Bronchial epithelial cell (primary cell): Measurements from ENCODE around the gene CLPTM1L. TPM values are rescaled to one million over a fixed set of nuclear protein-coding genes. Genes with fewer than 3 reads are reported as not detected.

Source experiments
- DNase-seq: peaks from one replicate; pipeline ENCODE4 v3.0.0-alpha.2; 2010; ENCODE audit warnings: low read depth
- FAIRE-seq: peaks from 2 replicates; lab custom pipeline; 2011; peaks lifted over from hg19 to GRCh38; lab: Jason Lieb, UNC
- H3K27me3 ChIP-seq: 2 replicates; pipeline ENCODE4 v1.5.1; 2011; ENCODE audit warnings: low read length; ENCODE audit not compliant: control insufficient read depth, insufficient read depth
- H3K36me3 ChIP-seq: 2 replicates; pipeline ENCODE4 v1.5.1; 2011; ENCODE audit warnings: low read length; ENCODE audit not compliant: control insufficient read depth, insufficient read depth
- H3K4me3 ChIP-seq: 2 replicates; pipeline ENCODE4 v1.5.1; 2011; ENCODE audit warnings: mild to moderate bottlenecking, low read depth, low read length, control low read depth
- total RNA-seq: library from RNA; depleted of rRNA; stranded (reverse); fragments of >200 nt; gene quantifications from 2 replicates; pipeline ENCODE4 v1.2.1, GENCODE V29; 2014
- TF ChIP-seq, protein P1 (sequence below): IDR thresholded peaks from 2 replicates; pipeline ENCODE4 v1.5.1; 2011; ENCODE audit warnings: mild to moderate bottlenecking, moderate library complexity, low read length, control low read depth, inconsistent platforms; ENCODE audit not compliant: insufficient read depth, severe bottlenecking

Gene CLPTM1L
- total RNA-seq, 1 donor from 2014 or later: 314 TPM

DNA sequence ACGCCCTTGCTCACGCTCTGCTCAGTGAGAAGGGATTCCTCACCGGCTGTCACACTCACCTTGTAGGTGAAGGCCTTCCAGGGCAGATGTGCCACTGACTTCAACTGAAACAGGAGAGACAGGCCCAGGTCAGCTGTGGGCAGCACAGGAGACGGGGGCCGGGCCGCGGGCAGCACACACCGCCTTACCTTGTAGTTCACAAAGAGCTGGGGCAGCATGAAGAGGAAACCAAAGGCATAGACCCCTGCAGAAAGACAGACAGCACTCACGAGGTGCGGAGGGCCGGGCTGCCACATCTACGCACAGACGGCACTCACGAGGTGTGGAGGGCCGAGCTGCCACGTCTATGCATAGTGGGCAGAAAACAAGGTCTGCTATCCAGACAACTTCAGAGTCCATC lies 23.3 kb downstream of the CLPTM1L start:
- H3K27me3 ChIP-seq: no peaks in the 10 kb centered on the region

DNA sequence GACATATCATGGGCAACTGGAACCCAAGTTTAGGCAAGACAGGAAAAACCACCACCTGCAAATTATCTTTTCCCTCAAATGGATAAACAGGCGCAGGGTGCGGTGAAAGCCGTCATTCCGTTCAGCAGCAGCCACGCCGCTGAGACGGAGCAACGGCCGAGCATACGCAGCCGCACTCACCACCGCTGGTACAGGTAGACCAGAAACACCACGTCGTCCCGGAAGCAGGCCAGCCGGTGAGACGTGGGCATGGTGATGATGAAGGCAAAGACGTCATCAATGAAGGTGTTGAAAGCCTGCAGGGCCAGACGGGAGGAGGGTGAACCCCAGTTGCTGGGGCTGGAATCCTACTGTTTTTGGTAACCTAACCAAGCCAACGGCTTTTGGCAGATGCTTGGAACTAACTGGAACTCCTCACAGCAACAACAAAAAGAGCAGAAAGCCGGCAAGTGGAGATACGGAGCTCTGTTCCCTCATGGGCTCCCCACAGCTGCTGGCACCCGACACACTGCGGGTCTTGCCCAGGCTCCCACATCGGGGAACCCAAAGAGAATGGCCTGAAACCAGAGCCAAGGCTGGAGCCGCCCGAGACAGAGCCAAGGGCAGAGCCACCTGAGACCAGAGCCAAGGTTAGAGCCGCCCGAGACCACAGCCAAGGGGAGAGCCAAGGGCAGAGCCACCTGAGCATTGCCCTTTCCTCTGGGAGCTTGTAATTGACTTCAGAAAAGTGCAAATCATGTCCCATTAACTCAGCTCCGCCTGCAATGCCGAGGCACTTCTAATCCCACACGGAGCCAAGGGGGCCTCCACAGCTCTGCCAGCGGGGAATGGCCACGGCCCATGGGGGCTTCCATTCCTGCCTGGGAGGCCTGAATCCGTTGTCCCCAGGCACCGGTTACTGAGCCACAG lies 24.2 kb downstream of the CLPTM1L start:
- H3K36me3 ChIP-seq: peaks cover 35% of the 10 kb centered on the region
- TF ChIP-seq, protein P1, sequence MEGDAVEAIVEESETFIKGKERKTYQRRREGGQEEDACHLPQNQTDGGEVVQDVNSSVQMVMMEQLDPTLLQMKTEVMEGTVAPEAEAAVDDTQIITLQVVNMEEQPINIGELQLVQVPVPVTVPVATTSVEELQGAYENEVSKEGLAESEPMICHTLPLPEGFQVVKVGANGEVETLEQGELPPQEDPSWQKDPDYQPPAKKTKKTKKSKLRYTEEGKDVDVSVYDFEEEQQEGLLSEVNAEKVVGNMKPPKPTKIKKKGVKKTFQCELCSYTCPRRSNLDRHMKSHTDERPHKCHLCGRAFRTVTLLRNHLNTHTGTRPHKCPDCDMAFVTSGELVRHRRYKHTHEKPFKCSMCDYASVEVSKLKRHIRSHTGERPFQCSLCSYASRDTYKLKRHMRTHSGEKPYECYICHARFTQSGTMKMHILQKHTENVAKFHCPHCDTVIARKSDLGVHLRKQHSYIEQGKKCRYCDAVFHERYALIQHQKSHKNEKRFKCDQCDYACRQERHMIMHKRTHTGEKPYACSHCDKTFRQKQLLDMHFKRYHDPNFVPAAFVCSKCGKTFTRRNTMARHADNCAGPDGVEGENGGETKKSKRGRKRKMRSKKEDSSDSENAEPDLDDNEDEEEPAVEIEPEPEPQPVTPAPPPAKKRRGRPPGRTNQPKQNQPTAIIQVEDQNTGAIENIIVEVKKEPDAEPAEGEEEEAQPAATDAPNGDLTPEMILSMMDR: no peak
- no peaks in the 10 kb centered on the region for H3K27me3 ChIP-seq
- DNase-seq (no peak), FAIRE-seq (no peak)
- no peak overlapping the region for H3K4me3 ChIP-seq

More for the DNA sequence above, 23.3 kb downstream of the CLPTM1L start:
- Histone ChIP-seq H3K4me3 (no peak overlapping the region), H3K36me3 (peaks cover 38% of the 10 kb centered on the region)
- FAIRE-seq (no peak), DNase-seq (no peak)
- TF ChIP-seq, protein P1: no peak

DNA sequence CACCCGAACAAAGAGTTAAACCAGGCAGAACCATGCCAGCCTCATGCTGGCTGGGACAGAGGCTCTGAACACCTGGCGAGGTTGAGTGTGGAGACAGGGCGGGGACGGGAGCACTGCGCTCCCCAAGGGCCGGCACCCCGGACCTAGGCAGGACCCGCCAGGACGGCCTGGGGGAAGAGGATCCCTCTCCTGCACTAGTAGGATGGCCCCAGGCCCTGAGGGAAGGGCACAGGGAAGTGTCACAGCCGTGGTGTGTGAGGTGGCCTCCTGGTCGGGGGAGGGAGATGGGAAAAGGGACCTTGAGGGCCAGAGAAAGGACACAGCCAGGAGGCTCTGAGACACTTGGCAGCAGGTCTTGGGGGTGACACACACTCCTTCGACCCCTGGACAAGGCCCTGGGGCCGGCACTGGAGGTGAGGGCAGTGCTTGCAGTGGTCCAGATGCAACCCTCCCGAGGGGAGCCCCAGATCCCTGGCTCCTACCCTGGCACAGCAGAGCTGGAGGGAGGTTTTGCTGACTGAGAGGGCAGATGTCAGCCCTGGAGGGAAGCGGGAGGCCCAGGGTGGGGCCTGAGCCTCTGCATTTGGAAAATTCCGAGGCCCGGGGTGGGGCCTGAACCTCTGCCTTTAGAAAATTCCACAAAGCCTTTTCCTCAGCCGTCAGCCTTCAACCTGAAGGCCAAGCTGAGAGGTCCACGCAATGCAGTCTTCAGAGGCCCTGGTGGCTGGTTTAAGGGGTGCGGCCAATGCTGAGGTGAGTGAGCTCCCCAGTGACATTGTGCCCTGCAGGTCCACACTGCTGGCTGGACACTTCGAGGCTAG lies 25.3 kb downstream of the CLPTM1L start:
- peaks cover under 1% of the 10 kb centered on the region for H3K27me3 ChIP-seq
- DNase-seq: no peak

DNA sequence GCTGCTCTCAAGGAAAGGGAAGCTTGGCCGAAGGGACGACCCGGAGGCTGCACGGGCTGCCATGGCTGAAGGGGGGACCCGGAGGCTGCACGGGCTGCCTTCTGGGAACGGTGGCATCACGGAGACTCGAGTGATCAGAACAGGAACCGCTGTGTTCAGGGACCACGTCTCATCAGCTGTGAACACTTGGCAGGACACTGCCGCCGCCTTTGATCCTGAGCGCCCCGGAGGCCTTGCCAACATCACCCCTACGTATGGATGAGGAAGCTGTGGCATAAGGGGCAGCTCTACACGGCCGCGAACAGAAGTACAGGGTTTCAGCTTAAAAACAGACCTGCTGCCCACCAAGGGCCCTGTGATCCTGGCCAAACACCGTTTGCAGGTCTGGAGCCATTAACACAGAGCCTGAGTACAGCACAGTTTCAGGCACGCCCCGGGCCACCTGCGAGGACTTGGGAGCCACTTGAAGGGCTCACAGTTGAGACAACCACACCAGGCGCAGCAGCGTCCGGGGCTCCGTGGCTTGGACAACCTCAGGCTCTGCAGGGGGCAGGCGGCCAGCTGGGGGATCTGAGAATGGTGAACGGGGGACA lies 26.1 kb downstream of the CLPTM1L start:
- TF ChIP-seq, protein P1: no peak
- H3K4me3 ChIP-seq: no peak overlapping the region
- no peak for DNase-seq
- peaks cover 21% of the 10 kb centered on the region for H3K36me3 ChIP-seq
- no peak for FAIRE-seq
- H3K27me3 ChIP-seq: peaks cover 2% of the 10 kb centered on the region

More for the DNA sequence above, 25.3 kb downstream of the CLPTM1L start:
- FAIRE-seq: no peak
- no peak overlapping the region for H3K4me3 ChIP-seq
- TF ChIP-seq, protein P1: peak; percentile 2
- H3K36me3 ChIP-seq: peaks cover 26% of the 10 kb centered on the region

DNA sequence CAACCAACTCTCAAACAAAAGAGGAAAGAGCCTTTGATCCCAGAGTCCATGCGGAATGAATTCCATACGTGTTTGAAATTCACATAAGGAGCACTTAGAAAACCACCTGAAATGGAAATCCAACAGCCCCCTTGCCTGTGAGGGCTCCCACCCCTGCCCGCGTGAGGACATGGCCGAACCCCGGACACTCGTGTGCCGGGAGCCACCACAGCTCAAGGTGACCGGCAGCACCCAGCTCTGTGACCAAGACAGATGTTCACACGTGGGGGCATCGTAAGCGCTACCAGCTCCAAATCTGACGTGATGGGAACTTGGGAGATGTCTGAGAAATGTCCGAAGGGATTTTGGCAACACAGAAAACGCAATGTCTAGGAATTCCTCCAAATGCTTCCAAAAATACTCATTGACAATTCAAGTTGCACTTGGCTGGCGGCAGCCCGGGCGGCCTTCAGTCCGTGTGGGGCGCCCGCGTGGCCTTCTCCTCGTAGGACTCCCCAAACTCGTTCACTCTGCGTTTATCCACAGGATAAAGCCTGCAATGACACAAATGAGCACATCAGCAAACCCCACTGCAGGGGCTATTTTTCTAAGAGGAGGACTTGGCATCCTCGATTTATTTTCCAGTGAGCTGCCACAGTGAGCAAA lies 26.9 kb downstream of the CLPTM1L start:
- TF ChIP-seq, protein P1: no peak
- no peak overlapping the region for H3K4me3 ChIP-seq
- no peak for FAIRE-seq

More for the DNA sequence above, 26.9 kb downstream of the CLPTM1L start:
- Histone ChIP-seq H3K36me3 (peaks cover 21% of the 10 kb centered on the region), H3K27me3 (peaks cover 2% of the 10 kb centered on the region)
- DNase-seq: no peak
